HepG2 (cell line): ENCODE measurements around the gene CTSZ. TPM values are rescaled to one million over a fixed set of nuclear protein-coding genes. Genes with fewer than 3 reads are reported as not detected.
A peak's percentile ranks its signal among the peaks of the same experiment; 100 is the strongest.

Source experiments
- AGO1 ChIP-seq: fragments of 200-400 bp; formaldehyde crosslinking; IDR thresholded peaks from 2 replicates; pipeline ENCODE4 v1.6.1; 2017; ENCODE audit warnings: mild to moderate bottlenecking, low read depth, low read length, moderate library complexity; ENCODE audit not compliant: poor library complexity, severe bottlenecking
- CAMTA2 ChIP-seq: sonication (generic); formaldehyde crosslinking; IDR thresholded peaks from 2 replicates; pipeline ENCODE4 v1.4.0; 2020; ENCODE audit warnings: mild to moderate bottlenecking, missing genetic modification reagents, borderline replicate concordance
- DZIP1 ChIP-seq: sonication (generic); formaldehyde crosslinking; IDR thresholded peaks from 2 replicates; pipeline ENCODE4 v1.5.0; 2020; ENCODE audit warnings: mild to moderate bottlenecking, missing genetic modification reagents
- HDAC2 ChIP-seq: sonication (generic); formaldehyde crosslinking; IDR thresholded peaks from 2 replicates; pipeline ENCODE4 v1.4.0; 2020; ENCODE audit warnings: missing genetic modification reagents
- HHEX ChIP-seq: IDR thresholded peaks from 2 replicates; pipeline ENCODE4 v1.6.1; 2016; ENCODE audit warnings: control low read depth
- ISL2 ChIP-seq: sonication (generic); formaldehyde crosslinking; IDR thresholded peaks from 2 replicates; pipeline ENCODE4 v1.5.0; 2020; ENCODE audit warnings: missing genetic modification reagents
- POGK ChIP-seq: sonication (generic); formaldehyde crosslinking; conservative IDR thresholded peaks from 2 replicates; pipeline ENCODE4 v1.8.0; 2022; ENCODE audit warnings: mild to moderate bottlenecking, moderate library complexity, missing genetic modification reagents
- SCMH1 ChIP-seq: sonication (generic); formaldehyde crosslinking; IDR thresholded peaks from 2 replicates; pipeline ENCODE4 v1.9.0; 2021; ENCODE audit warnings: missing genetic modification reagents, mild to moderate bottlenecking, borderline replicate concordance
- SETDB1 ChIP-seq: sonication (generic); formaldehyde crosslinking; IDR thresholded peaks from 2 replicates; pipeline ENCODE4 v1.5.1; 2020; ENCODE audit warnings: missing genetic modification reagents, mild to moderate bottlenecking, borderline replicate concordance
- UBTF ChIP-seq: sonication (generic); formaldehyde crosslinking; IDR thresholded peaks from 2 replicates; pipeline ENCODE4 v1.4.0; 2020; ENCODE audit warnings: mild to moderate bottlenecking, missing genetic modification reagents
- ZBTB34 ChIP-seq: sonication (generic); formaldehyde crosslinking; IDR thresholded peaks from 2 replicates; pipeline ENCODE4 v1.8.0; 2022; ENCODE audit warnings: mild to moderate bottlenecking, missing genetic modification reagents
- ZNF121 ChIP-seq: sonication (generic); formaldehyde crosslinking; IDR thresholded peaks from 2 replicates; pipeline ENCODE4 v1.5.0; 2020; ENCODE audit warnings: mild to moderate bottlenecking, missing genetic modification reagents
- ZNF124 ChIP-seq: sonication (generic); formaldehyde crosslinking; IDR thresholded peaks from 2 replicates; pipeline ENCODE4 v1.4.0; 2020; ENCODE audit warnings: missing genetic modification reagents
- ZNF367 ChIP-seq: sonication (generic); formaldehyde crosslinking; IDR thresholded peaks from 2 replicates; pipeline ENCODE4 v1.4.0; 2020; ENCODE audit warnings: missing genetic modification reagents, borderline replicate concordance
- ZNF569 ChIP-seq: sonication (generic); formaldehyde crosslinking; IDR thresholded peaks from 2 replicates; pipeline ENCODE4 v1.5.0; 2020; ENCODE audit warnings: mild to moderate bottlenecking, missing genetic modification reagents, moderate library complexity, borderline replicate concordance
- ZSCAN12 ChIP-seq: sonication (generic); formaldehyde crosslinking; IDR thresholded peaks from 2 replicates; pipeline ENCODE4 v1.9.0; 2021; ENCODE audit warnings: mild to moderate bottlenecking, missing genetic modification reagents
- polyA plus RNA-seq, 8 experiments: library from polyadenylated mRNA; depleted of rRNA in 3 of 8; stranded (reverse) in 7 of 8; unstranded in 1 of 8; fragments of >200 nt; fragmentation: Illumina TruSeq in 4 of 8; extraction: Trizol in 4 of 8; gene quantifications; 2 replicates each; pipeline versions ENCODE4 v1.2.1 to v1.2.3, GENCODE V29; 2011 to 2016; ENCODE audit warnings: low read depth in 4 of 8, missing spikeins in 1 of 8, mixed read lengths in 1 of 8; ENCODE audit not compliant: insufficient read depth in 1 of 8
- total RNA-seq, 5 experiments: library from RNA; depleted of rRNA; stranded (reverse); fragments of >200 nt; fragmentation: Illumina TruSeq; extraction: Trizol; gene quantifications; 2 replicates each; pipeline ENCODE4 v1.2.3, GENCODE V29; 2016; ENCODE audit warnings: low read depth in 1 of 5
- TF ChIP-seq, protein P1 (sequence below): sonication (generic); formaldehyde crosslinking; IDR thresholded peaks from 2 replicates; pipeline ENCODE4 v1.8.0; 2022; ENCODE audit warnings: mild to moderate bottlenecking, missing genetic modification reagents; ENCODE audit not compliant: insufficient replicate concordance
- TF ChIP-seq, protein P2 (sequence below): sonication (generic); formaldehyde crosslinking; IDR thresholded peaks from 2 replicates; pipeline ENCODE4 v1.8.1; 2023; ENCODE audit warnings: missing genetic modification reagents, mild to moderate bottlenecking, borderline replicate concordance

The CTSZ gene
- total and polyA plus RNA-seq, 2 of the 13 experiments (the other 11 are each of a cell fraction or from before 2014, with no cell fraction given) = 0.33 TPM; not detected in 1

DNA sequence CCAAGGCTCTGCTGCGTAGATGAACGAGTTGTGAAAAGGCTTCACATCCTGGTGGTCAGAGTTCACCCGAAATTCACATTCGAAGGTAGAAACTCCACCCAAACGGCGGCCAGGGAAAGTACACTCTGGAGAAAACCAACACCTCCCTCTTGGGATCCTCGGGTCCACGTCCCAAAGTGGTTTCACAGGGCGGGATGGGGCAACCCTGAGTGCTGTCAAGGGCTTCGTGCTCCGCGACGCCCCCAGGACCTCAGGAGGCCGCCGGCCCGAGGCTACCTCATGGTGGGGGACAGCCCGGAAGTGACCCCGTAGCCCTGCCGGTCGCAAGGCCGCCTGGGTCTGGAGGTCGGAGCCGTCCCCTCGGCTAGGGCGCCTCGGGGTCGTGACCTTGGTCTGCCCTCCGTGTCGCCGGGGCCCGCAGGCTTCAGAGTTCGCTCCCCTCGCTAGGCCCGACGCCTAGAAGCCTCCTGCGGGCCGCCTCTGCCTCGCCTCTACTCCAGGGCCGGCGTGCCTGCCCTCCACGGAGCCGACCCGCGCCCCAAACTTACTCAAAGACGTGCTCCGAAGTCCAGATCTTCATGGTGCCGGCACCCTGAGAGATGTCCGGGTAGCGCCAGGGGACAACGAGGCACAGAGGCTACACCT, 35.2 kb upstream of the CTSZ start, which contains the start of gene PRELID3B (continued):
- TF ChIP-seq SCMH1 = 0 out of 2 replicates have a peak, but pooled peaks have one; percentile 25
- TF ChIP-seq CAMTA2 (CRISPR knock-in tag) = peak; percentile 50; the same call in 1 of the 2 replicates
- TF ChIP-seq ZNF569 (CRISPR knock-in tag) = no peak
- peak; percentile 91 for TF ChIP-seq DZIP1 (CRISPR knock-in tag)
- 0 out of 2 replicates have a peak, but pooled peaks have one; percentile 28 for TF ChIP-seq ZSCAN12 (CRISPR knock-in tag)
- peak; percentile 59 for TF ChIP-seq AGO1
- TF ChIP-seq ZBTB34 = no peak
- no peak for TF ChIP-seq ZNF367 (CRISPR knock-in tag)
- TF ChIP-seq, protein P1, sequence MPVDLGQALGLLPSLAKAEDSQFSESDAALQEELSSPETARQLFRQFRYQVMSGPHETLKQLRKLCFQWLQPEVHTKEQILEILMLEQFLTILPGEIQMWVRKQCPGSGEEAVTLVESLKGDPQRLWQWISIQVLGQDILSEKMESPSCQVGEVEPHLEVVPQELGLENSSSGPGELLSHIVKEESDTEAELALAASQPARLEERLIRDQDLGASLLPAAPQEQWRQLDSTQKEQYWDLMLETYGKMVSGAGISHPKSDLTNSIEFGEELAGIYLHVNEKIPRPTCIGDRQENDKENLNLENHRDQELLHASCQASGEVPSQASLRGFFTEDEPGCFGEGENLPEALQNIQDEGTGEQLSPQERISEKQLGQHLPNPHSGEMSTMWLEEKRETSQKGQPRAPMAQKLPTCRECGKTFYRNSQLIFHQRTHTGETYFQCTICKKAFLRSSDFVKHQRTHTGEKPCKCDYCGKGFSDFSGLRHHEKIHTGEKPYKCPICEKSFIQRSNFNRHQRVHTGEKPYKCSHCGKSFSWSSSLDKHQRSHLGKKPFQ (CRISPR knock-in tag) = peak; percentile 70
- 0 out of 2 replicates have a peak, but pooled peaks have one; percentile 16 for TF ChIP-seq ISL2 (CRISPR knock-in tag)
- TF ChIP-seq POGK = peak; percentile 96
- TF ChIP-seq HHEX = no peak
- TF ChIP-seq UBTF (CRISPR knock-in tag) = peak; percentile 57
- no peak for TF ChIP-seq SETDB1 (CRISPR knock-in tag)
- TF ChIP-seq, protein P2, sequence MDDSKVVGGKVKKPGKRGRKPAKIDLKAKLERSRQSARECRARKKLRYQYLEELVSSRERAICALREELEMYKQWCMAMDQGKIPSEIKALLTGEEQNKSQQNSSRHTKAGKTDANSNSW (CRISPR knock-in tag) = peak; percentile 60; the same call in 1 of the 2 replicates
- no peak for TF ChIP-seq ZNF121 (CRISPR knock-in tag)
- TF ChIP-seq ZNF124 (CRISPR knock-in tag) = peak; percentile 24; the same call in 1 of the 2 replicates
- 0 out of 2 replicates have a peak, but pooled peaks have one; percentile 23 for TF ChIP-seq HDAC2 (CRISPR knock-in tag)
